Panc1 (cell line): ENCODE results near the gene LRRC1.

Source experiments
- CTCF ChIP-seq: fragments of 450-650 bp; IDR thresholded peaks from 2 replicates; pipeline ENCODE4 v1.5.1; 2017; ENCODE audit warnings: mild to moderate bottlenecking
- POLR2AphosphoS5 ChIP-seq: IDR thresholded peaks from 2 replicates; pipeline ENCODE4 v1.6.1; 2012; ENCODE audit warnings: mild to moderate bottlenecking, low read depth, low read length, moderate library complexity
- SIN3A ChIP-seq: IDR thresholded peaks from 2 replicates; pipeline ENCODE4 v1.6.1; 2012; ENCODE audit warnings: low read depth, mild to moderate bottlenecking, low read length, moderate library complexity, borderline replicate concordance; ENCODE audit not compliant: insufficient read depth
- TCF7L2 ChIP-seq: IDR thresholded peaks from 2 replicates; pipeline ENCODE4 v1.6.1; 2011; ENCODE audit warnings: mild to moderate bottlenecking, low read depth, low read length, inconsistent platforms
- TF ChIP-seq, protein P1 (sequence below), 2 experiments: IDR thresholded peaks; 2 replicates each; pipeline ENCODE4 v1.6.1; 2011 to 2012; ENCODE audit warnings: low read depth in 2 of 2, control low read depth in 1 of 2, low read length in 1 of 2, mild to moderate bottlenecking in 1 of 2, moderate library complexity in 1 of 2; ENCODE audit not compliant: insufficient read depth in 1 of 2

DNA sequence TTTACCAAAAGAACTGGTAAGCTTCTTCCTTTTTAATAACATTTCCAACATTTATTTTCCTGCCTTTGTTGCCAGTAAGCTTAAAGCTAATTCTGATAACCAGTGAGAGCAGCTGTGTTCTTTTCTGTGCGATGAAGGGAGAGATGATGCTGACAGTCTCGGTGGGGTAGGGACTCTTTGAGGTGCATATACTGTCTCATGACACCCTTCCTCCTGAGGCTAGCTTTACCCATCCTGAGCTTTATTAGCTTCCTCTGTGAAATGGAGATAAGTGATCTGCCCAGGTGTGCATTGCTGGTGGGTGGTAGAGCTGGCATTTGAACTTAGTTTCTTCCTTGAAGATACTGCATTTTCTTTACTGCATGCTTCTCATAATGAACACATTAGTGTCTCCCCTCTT lies 92.5 kb downstream of the LRRC1 start:
- TF ChIP-seq POLR2AphosphoS5 (no peak), CTCF (no peak), TCF7L2 (no peak), SIN3A (no peak)
- TF ChIP-seq, protein P1, sequence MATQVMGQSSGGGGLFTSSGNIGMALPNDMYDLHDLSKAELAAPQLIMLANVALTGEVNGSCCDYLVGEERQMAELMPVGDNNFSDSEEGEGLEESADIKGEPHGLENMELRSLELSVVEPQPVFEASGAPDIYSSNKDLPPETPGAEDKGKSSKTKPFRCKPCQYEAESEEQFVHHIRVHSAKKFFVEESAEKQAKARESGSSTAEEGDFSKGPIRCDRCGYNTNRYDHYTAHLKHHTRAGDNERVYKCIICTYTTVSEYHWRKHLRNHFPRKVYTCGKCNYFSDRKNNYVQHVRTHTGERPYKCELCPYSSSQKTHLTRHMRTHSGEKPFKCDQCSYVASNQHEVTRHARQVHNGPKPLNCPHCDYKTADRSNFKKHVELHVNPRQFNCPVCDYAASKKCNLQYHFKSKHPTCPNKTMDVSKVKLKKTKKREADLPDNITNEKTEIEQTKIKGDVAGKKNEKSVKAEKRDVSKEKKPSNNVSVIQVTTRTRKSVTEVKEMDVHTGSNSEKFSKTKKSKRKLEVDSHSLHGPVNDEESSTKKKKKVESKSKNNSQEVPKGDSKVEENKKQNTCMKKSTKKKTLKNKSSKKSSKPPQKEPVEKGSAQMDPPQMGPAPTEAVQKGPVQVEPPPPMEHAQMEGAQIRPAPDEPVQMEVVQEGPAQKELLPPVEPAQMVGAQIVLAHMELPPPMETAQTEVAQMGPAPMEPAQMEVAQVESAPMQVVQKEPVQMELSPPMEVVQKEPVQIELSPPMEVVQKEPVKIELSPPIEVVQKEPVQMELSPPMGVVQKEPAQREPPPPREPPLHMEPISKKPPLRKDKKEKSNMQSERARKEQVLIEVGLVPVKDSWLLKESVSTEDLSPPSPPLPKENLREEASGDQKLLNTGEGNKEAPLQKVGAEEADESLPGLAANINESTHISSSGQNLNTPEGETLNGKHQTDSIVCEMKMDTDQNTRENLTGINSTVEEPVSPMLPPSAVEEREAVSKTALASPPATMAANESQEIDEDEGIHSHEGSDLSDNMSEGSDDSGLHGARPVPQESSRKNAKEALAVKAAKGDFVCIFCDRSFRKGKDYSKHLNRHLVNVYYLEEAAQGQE (IDR thresholded peaks at IDR 0.05; ENCODE audit: insufficient read depth in 1 of 2, low read depth in 2 of 2, low read length in 1 of 2): no peak
